HepG2 (cell line): ENCODE results near the gene SP9. TPM values are rescaled to one million over a fixed set of nuclear protein-coding genes. Genes with fewer than 3 reads are reported as not detected.

ENCODE experiments used
- ATAC-seq: fragments of 200-7000 bp; cut with Tn5 transposase; 3 replicates; pipeline ENCODE4 v1.9.1; 2020; ENCODE audit warnings: mild to moderate bottlenecking, moderate library complexity
- BruUV-seq: library from RNA; stranded (reverse); fragments of 400-500 nt; replicated peaks from 2 replicates; lab custom pipeline; 2021; lab: Mats Ljungman, UMichigan
- CTCF ChIA-PET: fragments of 300-600 bp; formaldehyde crosslinking; extraction: SDS; loops from one replicate; lab custom pipeline; 2021; ENCODE audit warnings: low total read pairs, inconsistent platforms, low intra/inter-chr PET ratio; lab: Yijun Ruan, JAX
- POLR2A ChIA-PET: fragments of 350-600 bp; sonication (Branson Sonifier 250); formaldehyde crosslinking; loops from one replicate; lab custom pipeline; 2020; ENCODE audit warnings: antibody characterized with exemption, inconsistent platforms; lab: Yijun Ruan, JAX
- DNase-seq: peaks from one replicate; pipeline ENCODE4 v3.0.0-alpha.2; 2015; ENCODE audit warnings: low spot score
- FAIRE-seq: peaks from 3 replicates; lab custom pipeline; 2011; peaks lifted over from hg19 to GRCh38; lab: Jason Lieb, UNC
- H2AFZ ChIP-seq: one replicate; pipeline ENCODE4 v1.6.1; 2011; ENCODE audit warnings: low read length, inconsistent platforms
- H3K27ac ChIP-seq: fragments of 300-600 bp; 3 replicates; pipeline ENCODE4 v1.8.0; 2011; ENCODE audit warnings: mixed run types, mild to moderate bottlenecking, mixed read lengths, low read length, inconsistent platforms; ENCODE audit not compliant: insufficient read depth; ENCODE audit errors: extremely low read length
- H3K27me3 ChIP-seq, 2 experiments: fragments of 200-600 bp in 1 of 2; 2 replicates in 1 of 2; 3 replicates in 1 of 2; pipeline versions ENCODE4 v1.6.0 to v1.8.0; 2011; ENCODE audit warnings: low read length in 2 of 2, mild to moderate bottlenecking in 2 of 2, moderate library complexity in 2 of 2, inconsistent platforms in 1 of 2; ENCODE audit not compliant: insufficient read depth in 2 of 2, control insufficient read depth in 1 of 2
- H3K36me3 ChIP-seq, 2 experiments: fragments of 200-600 bp in 1 of 2; replicated peaks in 1 of 2; 2 replicates in 1 of 2; 3 replicates in 1 of 2; pipeline versions ENCODE4 v1.5.1 to v1.8.0; 2011; ENCODE audit warnings: low read length in 2 of 2, inconsistent platforms in 1 of 2; ENCODE audit not compliant: insufficient read depth in 2 of 2, control insufficient read depth in 1 of 2
- H3K4me1 ChIP-seq: 2 replicates; pipeline ENCODE4 v1.5.1; 2012; ENCODE audit warnings: low read length, inconsistent platforms; ENCODE audit not compliant: insufficient read depth
- H3K4me2 ChIP-seq: 2 replicates; pipeline ENCODE4 v1.6.0; 2011; ENCODE audit warnings: low read depth, low read length, inconsistent platforms
- H3K4me3 ChIP-seq, 3 experiments: fragments of 200-600 bp in 1 of 3; sonication (generic), shearing (Covaris generic) in 1 of 3; replicated peaks in 1 of 3; 2 replicates each; pipeline ENCODE4 v1.5.1; 2011 to 2016; ENCODE audit warnings: low read length in 3 of 3, inconsistent platforms in 2 of 3, low read depth in 2 of 3, mild to moderate bottlenecking in 2 of 3, control low read depth in 1 of 3, mixed read lengths in 1 of 3; ENCODE audit not compliant: insufficient read depth in 1 of 3
- H3K79me2 ChIP-seq: one replicate; pipeline ENCODE4 v1.6.1; 2011; ENCODE audit warnings: low read length, inconsistent platforms; ENCODE audit not compliant: insufficient read depth
- H3K9ac ChIP-seq: 2 replicates; pipeline ENCODE4 v1.6.0; 2011; ENCODE audit warnings: mild to moderate bottlenecking, low read depth, low read length, inconsistent platforms; ENCODE audit not compliant: insufficient read depth
- H3K9me3 ChIP-seq: 2 replicates; pipeline ENCODE4 v1.5.1; 2012; ENCODE audit warnings: mild to moderate bottlenecking, low read length
- H4K20me1 ChIP-seq: 2 replicates; pipeline ENCODE4 v1.6.0; 2011; ENCODE audit warnings: inconsistent platforms, mild to moderate bottlenecking, low read length, moderate library complexity; ENCODE audit not compliant: insufficient read depth
- ATRX ChIP-seq: sonication (generic); formaldehyde crosslinking; IDR thresholded peaks from 2 replicates; pipeline ENCODE4 v1.4.0; 2020; ENCODE audit warnings: missing genetic modification reagents, borderline replicate concordance
- CBX2 ChIP-seq, 2 experiments: fragments of 200-600 bp in 1 of 2; sonication (generic); formaldehyde crosslinking in 1 of 2; IDR thresholded peaks; 2 replicates each; pipeline versions ENCODE4 v1.7.0 to v1.8.1; 2018 to 2022; ENCODE audit warnings: low read depth in 2 of 2, low read length in 1 of 2, mild to moderate bottlenecking in 1 of 2, missing genetic modification reagents in 1 of 2
- CERS6 ChIP-seq: sonication (generic); formaldehyde crosslinking; IDR thresholded peaks from 2 replicates; pipeline ENCODE4 v1.5.0; 2020; ENCODE audit warnings: missing genetic modification reagents
- KLF11 ChIP-seq: IDR thresholded peaks from 2 replicates; pipeline ENCODE4 v1.6.1; 2016; ENCODE audit warnings: missing compliant biosample characterization
- ZNF263 ChIP-seq: sonication (generic); formaldehyde crosslinking; IDR thresholded peaks from 2 replicates; pipeline ENCODE4 v1.4.0; 2020; ENCODE audit warnings: missing genetic modification reagents
- WGBS: methylation state at CpG from one replicate; pipeline ENCODE4 v1.1.6; 2017; ENCODE audit warnings: low lambda C conversion rate; 5-methylcytosine and 5-hydroxymethylcytosine counted together
- in situ Hi-C: cut with HindIII; loops from 2 replicates; pipeline ENCODE4 v1.10.0; 2017; ENCODE audit warnings: low pct_unique_long_range_greater_than_20kb; ENCODE audit not compliant: extremely low pct_ligation_motif_present
- intact Hi-C: fragments of 100-400 bp; cut with micrococcal nuclease; formaldehyde crosslinking; loops from one replicate; pipeline ENCODE4 v1.10.0; 2022; ENCODE audit not compliant: unreplicated experiment
- polyA plus RNA-seq, 8 experiments: library from polyadenylated mRNA; depleted of rRNA in 3 of 8; stranded (reverse) in 7 of 8; unstranded in 1 of 8; fragments of >200 nt; fragmentation: Illumina TruSeq in 4 of 8; extraction: Trizol in 4 of 8; gene quantifications; 2 replicates each; pipeline versions ENCODE4 v1.2.1 to v1.2.3, GENCODE V29; 2011 to 2016; ENCODE audit warnings: low read depth in 4 of 8, missing spikeins in 1 of 8, mixed read lengths in 1 of 8; ENCODE audit not compliant: insufficient read depth in 1 of 8
- total RNA-seq, 5 experiments: library from RNA; depleted of rRNA; stranded (reverse); fragments of >200 nt; fragmentation: Illumina TruSeq; extraction: Trizol; gene quantifications; 2 replicates each; pipeline ENCODE4 v1.2.3, GENCODE V29; 2016; ENCODE audit warnings: low read depth in 1 of 5
- TF ChIP-seq, protein P1 (sequence below): sonication (generic); formaldehyde crosslinking; IDR thresholded peaks from 2 replicates; pipeline ENCODE4 v1.4.0; 2020; ENCODE audit warnings: mild to moderate bottlenecking, missing genetic modification reagents
- TF ChIP-seq, protein P2 (sequence below): sonication (generic); formaldehyde crosslinking; IDR thresholded peaks from 2 replicates; pipeline ENCODE4 v1.4.0; 2020; ENCODE audit warnings: low read depth, missing genetic modification reagents

SP9 gene
- total and polyA plus RNA-seq, 2 of the 13 experiments (the other 11 are each of a cell fraction or from before 2014, with no cell fraction given): not detected

DNA sequence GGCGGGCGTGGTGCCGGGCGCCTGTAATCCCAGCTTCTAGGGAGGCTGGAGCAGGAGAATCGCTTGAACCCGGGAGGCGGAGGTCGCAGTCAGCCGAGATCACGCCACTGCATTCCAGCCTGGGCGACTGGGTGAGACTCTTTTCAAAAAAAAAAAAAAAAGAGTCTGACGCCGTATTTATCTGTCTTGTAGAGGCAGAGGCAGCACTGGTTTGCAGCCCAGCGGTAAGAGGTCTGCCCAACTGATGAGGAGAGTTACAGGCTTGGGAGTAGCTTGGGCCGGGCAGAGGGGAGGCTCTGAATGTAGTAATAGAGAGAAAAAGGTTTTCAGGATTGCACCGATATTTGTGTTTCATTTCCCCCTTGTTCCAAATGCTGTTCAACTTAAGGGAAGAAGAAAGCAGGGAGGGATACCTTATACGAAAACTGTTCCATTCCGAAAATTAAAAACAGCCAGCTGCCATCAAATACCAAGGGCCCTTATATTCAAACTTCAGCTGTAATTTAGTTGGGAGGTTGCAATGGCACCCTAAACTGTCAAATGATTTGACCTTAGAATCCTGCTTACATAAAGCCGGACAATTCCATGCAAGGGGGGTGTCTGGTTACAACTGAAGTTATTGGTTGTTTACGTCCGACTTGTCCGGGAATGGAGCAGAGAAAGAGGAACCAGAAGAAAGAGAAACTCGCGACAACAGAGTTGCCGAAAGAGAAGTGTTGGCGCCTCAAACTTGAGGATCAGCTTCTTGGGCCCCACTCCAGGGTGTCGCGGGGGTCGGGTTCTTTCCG lies 9.2 kb upstream of the SP9 start:
- H3K4me2 ChIP-seq: peak overlapping the region; percentile 76
- in situ Hi-C loops: no loop called here
- ATAC-seq: peak; percentile 12; the same call in 2 of the 3 replicates
- H2AFZ ChIP-seq: no peak overlapping the region
- H3K27me3 ChIP-seq: peaks cover 7 to 80% of the 10 kb centered on the region in 2 experiments
- no peaks in the 10 kb centered on the region for H3K79me2 ChIP-seq
- H3K4me1 ChIP-seq: peaks cover 25% of the 10 kb centered on the region
- H3K36me3 ChIP-seq: no peaks in the 10 kb centered on the region
- H4K20me1 ChIP-seq: no peaks in the 10 kb centered on the region
- ChIA-PET POLR2A (no interaction called here), CTCF (no interaction called here)
- no peak for TF ChIP-seq ZNF263 (CRISPR knock-in tag)
- TF ChIP-seq, protein P1, sequence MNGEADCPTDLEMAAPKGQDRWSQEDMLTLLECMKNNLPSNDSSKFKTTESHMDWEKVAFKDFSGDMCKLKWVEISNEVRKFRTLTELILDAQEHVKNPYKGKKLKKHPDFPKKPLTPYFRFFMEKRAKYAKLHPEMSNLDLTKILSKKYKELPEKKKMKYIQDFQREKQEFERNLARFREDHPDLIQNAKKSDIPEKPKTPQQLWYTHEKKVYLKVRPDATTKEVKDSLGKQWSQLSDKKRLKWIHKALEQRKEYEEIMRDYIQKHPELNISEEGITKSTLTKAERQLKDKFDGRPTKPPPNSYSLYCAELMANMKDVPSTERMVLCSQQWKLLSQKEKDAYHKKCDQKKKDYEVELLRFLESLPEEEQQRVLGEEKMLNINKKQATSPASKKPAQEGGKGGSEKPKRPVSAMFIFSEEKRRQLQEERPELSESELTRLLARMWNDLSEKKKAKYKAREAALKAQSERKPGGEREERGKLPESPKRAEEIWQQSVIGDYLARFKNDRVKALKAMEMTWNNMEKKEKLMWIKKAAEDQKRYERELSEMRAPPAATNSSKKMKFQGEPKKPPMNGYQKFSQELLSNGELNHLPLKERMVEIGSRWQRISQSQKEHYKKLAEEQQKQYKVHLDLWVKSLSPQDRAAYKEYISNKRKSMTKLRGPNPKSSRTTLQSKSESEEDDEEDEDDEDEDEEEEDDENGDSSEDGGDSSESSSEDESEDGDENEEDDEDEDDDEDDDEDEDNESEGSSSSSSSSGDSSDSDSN (CRISPR knock-in tag): 0 out of 2 replicates have a peak, but pooled peaks have one; percentile 8
- TF ChIP-seq CERS6: no peak
- TF ChIP-seq, protein P2, sequence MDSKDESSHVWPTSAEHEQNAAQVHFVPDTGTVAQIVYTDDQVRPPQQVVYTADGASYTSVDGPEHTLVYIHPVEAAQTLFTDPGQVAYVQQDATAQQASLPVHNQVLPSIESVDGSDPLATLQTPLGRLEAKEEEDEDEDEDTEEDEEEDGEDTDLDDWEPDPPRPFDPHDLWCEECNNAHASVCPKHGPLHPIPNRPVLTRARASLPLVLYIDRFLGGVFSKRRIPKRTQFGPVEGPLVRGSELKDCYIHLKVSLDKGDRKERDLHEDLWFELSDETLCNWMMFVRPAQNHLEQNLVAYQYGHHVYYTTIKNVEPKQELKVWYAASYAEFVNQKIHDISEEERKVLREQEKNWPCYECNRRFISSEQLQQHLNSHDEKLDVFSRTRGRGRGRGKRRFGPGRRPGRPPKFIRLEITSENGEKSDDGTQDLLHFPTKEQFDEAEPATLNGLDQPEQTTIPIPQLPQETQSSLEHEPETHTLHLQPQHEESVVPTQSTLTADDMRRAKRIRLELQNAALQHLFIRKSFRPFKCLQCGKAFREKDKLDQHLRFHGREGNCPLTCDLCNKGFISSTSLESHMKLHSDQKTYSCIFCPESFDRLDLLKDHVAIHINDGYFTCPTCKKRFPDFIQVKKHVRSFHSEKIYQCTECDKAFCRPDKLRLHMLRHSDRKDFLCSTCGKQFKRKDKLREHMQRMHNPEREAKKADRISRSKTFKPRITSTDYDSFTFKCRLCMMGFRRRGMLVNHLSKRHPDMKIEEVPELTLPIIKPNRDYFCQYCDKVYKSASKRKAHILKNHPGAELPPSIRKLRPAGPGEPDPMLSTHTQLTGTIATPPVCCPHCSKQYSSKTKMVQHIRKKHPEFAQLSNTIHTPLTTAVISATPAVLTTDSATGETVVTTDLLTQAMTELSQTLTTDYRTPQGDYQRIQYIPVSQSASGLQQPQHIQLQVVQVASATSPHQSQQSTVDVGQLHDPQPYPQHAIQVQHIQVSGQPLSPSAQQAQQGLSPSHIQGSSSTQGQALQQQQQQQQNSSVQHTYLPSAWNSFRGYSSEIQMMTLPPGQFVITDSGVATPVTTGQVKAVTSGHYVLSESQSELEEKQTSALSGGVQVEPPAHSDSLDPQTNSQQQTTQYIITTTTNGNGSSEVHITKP (CRISPR knock-in tag): peak; percentile 57; the same call in 1 of the 2 replicates
- no peak for TF ChIP-seq CBX2 (IDR thresholded peaks at IDR 0.05; ENCODE audit: low read depth, low read length)
- TF ChIP-seq CBX2 (CRISPR knock-in tag; IDR thresholded peaks at IDR 0.05; ENCODE audit: low read depth): peak; percentile 16; the same call in 1 of the 2 replicates
- no peak for TF ChIP-seq ATRX
- TF ChIP-seq KLF11: no peak
- WGBS: 67% methylated on average over 30 of the region's 30 CpGs
- H3K9me3 ChIP-seq: no peaks in the 10 kb centered on the region
- FAIRE-seq: no peak
- no peak overlapping the region for H3K9ac ChIP-seq
- DNase-seq: no peak
- BruUV-seq: no TSS peak
- no peak overlapping the region for H3K27ac ChIP-seq
- H3K4me3 ChIP-seq: peak overlapping the region; percentile 29 to 65 (median 51); a peak in 5 of 6 replicates
- intact Hi-C loops: no loop called here
